Cardiac muscle cell (in vitro differentiated cells and primary cell): Measurements from ENCODE around the gene HIPK3. TPM values are rescaled to one million over a fixed set of nuclear protein-coding genes. Genes with fewer than 3 reads are reported as not detected.

Experiments used
- DNase-seq, 2 donors: peaks; one replicate each; pipeline versions ENCODE4 v3.0.0 to v3.0.0-alpha.2; 2010 to 2017; ENCODE audit warnings: low read depth in 1 of 2, low spot score in 1 of 2
- H3K27ac ChIP-seq: fragments of 200-600 bp; sonication (generic); 2 replicates; pipeline ENCODE4 v1.5.1; 2016
- H3K27me3 ChIP-seq: fragments of 200-600 bp; sonication (generic); 2 replicates; pipeline ENCODE4 v1.6.0; 2016; ENCODE audit warnings: control low read depth
- H3K36me3 ChIP-seq: fragments of 200-600 bp; sonication (generic); 2 replicates; pipeline ENCODE4 v1.5.1; 2016; ENCODE audit warnings: control low read depth
- H3K4me1 ChIP-seq: fragments of 200-600 bp; sonication (generic); 2 replicates; pipeline ENCODE4 v1.8.1; 2017; ENCODE audit warnings: low read depth, mild to moderate bottlenecking, mixed run types
- H3K4me3 ChIP-seq: fragments of 200-600 bp; sonication (generic); 2 replicates; pipeline ENCODE4 v1.5.1; 2016; ENCODE audit warnings: mild to moderate bottlenecking
- H3K9me3 ChIP-seq: fragments of 200-600 bp; sonication (generic); 2 replicates; pipeline ENCODE4 v1.5.1; 2017; ENCODE audit warnings: low read depth, mild to moderate bottlenecking, control low read depth
- polyA plus RNA-seq: library from polyadenylated mRNA; unstranded; fragments of >200 nt; fragmentation: Nextera tagmentation; extraction: Ambion mirVana; gene quantifications from 2 replicates; pipeline ENCODE4 v1.2.1, GENCODE V29; 2016
- total RNA-seq: library from RNA; depleted of rRNA; stranded (reverse); fragments of >200 nt; gene quantifications from 2 replicates; pipeline ENCODE4 v1.2.3, GENCODE V29; 2016
- TF ChIP-seq, protein P1 (sequence below): IDR thresholded peaks from 2 replicates; pipeline ENCODE4 v1.5.1; 2012; ENCODE audit warnings: low read depth, mild to moderate bottlenecking, low read length

HIPK3 gene
- total and polyA plus RNA-seq, 2 experiments from 2014 or later = 56.6 to 179 TPM

DNA sequence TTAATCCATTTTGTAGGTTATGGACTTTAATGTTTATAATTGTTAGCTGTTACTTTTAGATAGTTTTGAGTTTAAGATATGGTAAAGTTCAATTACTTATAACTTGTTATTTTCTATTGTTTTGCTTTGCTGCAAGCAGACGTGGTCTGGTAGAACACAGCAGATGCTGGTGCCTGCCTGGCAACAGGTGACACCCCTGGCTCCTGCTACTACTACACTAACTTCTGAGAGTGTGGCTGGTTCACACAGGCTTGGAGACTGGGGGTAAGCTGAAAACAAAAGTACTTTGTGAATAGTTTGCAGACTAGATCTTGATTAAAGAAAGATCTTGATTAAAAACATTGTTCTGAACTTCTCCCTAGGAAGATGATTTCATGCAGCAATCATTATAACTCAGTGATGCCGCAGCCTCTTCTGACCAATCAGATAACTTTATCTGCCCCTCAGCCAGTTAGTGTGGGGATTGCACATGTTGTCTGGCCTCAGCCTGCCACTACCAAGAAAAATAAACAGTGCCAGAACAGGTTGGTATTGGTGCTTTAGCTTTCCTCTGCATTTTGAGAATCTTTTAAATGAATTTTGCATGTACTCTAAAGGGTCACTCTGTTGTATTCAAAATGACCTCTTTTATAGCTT is 90.4 kb downstream of the HIPK3 start:
- H3K36me3 ChIP-seq = peaks cover 96% of the 10 kb centered on the region

DNA sequence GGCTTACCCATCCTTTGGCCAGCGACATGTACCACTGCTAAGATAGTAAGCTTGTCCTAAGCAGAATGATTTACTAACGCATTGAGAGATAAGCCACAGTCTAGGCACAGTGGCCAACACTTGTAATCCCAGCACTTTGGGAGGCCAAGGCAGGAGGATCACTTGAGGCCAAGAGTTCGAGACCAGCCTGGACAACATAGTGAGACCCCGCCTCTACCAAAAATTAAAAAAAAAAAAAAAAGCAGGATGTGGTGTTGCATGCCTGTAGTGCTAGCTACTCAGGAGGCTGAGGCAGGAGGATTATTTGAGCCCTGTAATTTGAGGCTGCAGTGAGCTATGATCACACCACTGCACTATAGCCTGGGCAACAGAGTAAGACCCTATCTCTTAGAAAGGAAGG is 93.1 kb downstream of the HIPK3 start:
- no peak for DNase-seq
- Histone ChIP-seq H3K9me3 (no peaks in the 10 kb centered on the region), H3K36me3 (peaks cover 93% of the 10 kb centered on the region), H3K4me1 (no peaks in the 10 kb centered on the region), H3K4me3 (no peak overlapping the region), H3K27ac (no peak overlapping the region), H3K27me3 (no peaks in the 10 kb centered on the region)
- TF ChIP-seq, protein P1, sequence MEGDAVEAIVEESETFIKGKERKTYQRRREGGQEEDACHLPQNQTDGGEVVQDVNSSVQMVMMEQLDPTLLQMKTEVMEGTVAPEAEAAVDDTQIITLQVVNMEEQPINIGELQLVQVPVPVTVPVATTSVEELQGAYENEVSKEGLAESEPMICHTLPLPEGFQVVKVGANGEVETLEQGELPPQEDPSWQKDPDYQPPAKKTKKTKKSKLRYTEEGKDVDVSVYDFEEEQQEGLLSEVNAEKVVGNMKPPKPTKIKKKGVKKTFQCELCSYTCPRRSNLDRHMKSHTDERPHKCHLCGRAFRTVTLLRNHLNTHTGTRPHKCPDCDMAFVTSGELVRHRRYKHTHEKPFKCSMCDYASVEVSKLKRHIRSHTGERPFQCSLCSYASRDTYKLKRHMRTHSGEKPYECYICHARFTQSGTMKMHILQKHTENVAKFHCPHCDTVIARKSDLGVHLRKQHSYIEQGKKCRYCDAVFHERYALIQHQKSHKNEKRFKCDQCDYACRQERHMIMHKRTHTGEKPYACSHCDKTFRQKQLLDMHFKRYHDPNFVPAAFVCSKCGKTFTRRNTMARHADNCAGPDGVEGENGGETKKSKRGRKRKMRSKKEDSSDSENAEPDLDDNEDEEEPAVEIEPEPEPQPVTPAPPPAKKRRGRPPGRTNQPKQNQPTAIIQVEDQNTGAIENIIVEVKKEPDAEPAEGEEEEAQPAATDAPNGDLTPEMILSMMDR = no peak

More for the DNA sequence above, 90.4 kb downstream of the HIPK3 start:
- no peak overlapping the region for H3K27ac ChIP-seq
- DNase-seq = no peak
- H3K4me1 ChIP-seq = no peaks in the 10 kb centered on the region
- H3K9me3 ChIP-seq = no peaks in the 10 kb centered on the region
- TF ChIP-seq, protein P1 = no peak
- no peaks in the 10 kb centered on the region for H3K27me3 ChIP-seq
- no peak overlapping the region for H3K4me3 ChIP-seq

DNA sequence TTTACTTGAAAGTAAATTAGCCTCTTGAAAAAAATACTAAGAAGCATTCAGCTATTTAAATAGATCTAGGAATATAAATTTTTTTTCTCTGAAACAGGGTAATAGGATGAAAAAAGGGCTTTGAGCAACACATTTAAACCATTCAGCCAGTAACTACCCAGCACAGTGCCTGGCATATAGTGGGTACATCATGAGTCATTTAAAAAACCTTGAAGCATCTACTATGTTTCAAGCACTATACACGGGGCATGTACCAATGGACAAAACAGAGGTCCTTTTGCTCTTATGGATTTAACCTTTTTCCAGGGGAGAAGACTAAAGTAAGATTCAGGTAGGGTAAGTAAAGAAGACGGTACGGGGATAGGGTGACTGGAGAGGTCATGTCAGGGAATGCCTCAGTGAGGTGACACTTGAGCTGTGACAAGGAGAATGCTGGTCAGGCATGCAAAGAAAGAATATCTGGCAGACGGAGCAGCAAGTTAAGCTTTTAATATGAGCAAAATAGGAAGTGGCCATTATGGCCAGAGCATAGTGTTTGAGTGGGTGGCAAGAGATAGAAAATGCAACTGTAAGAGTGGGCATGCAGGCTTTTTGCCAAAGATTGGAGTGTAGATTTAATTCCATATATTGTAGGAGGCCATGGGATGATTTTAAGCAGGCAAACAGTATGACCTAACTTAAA is 101.1 kb downstream of the HIPK3 start:
- Histone ChIP-seq H3K27me3 (no peaks in the 10 kb centered on the region), H3K36me3 (peaks cover 18% of the 10 kb centered on the region), H3K27ac (peak overlapping the region; percentile 74), H3K4me3 (no peak overlapping the region), H3K9me3 (no peaks in the 10 kb centered on the region), H3K4me1 (peaks cover 11% of the 10 kb centered on the region)
- TF ChIP-seq, protein P1 = no peak
- DNase-seq = peak in 1 of 2 donors; percentile 59

DNA sequence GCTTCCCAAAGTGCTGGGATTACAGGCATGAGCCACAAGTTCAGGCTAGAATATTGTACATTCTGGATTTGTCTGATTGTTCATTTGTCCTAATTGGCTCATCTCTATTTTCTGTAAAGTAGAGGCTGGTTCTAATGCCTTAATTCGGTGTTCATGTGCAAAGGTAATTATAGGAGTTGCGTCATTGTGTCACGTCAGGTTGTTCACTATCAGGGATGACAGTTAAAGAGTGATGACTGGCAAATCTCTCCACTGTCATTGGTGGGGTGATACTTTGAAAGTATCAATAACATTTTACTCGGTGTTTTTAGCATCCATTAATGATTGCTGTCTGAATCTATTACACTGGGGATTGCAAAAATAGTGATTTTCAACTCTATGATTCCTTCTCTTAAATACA is 103.5 kb downstream of the HIPK3 start:
- peaks cover 11% of the 10 kb centered on the region for H3K4me1 ChIP-seq
- H3K9me3 ChIP-seq = no peaks in the 10 kb centered on the region
- H3K4me3 ChIP-seq = no peak overlapping the region
- no peak overlapping the region for H3K27ac ChIP-seq
- H3K27me3 ChIP-seq = no peaks in the 10 kb centered on the region
- no peaks in the 10 kb centered on the region for H3K36me3 ChIP-seq
- no peak for DNase-seq
- TF ChIP-seq, protein P1 = no peak

DNA sequence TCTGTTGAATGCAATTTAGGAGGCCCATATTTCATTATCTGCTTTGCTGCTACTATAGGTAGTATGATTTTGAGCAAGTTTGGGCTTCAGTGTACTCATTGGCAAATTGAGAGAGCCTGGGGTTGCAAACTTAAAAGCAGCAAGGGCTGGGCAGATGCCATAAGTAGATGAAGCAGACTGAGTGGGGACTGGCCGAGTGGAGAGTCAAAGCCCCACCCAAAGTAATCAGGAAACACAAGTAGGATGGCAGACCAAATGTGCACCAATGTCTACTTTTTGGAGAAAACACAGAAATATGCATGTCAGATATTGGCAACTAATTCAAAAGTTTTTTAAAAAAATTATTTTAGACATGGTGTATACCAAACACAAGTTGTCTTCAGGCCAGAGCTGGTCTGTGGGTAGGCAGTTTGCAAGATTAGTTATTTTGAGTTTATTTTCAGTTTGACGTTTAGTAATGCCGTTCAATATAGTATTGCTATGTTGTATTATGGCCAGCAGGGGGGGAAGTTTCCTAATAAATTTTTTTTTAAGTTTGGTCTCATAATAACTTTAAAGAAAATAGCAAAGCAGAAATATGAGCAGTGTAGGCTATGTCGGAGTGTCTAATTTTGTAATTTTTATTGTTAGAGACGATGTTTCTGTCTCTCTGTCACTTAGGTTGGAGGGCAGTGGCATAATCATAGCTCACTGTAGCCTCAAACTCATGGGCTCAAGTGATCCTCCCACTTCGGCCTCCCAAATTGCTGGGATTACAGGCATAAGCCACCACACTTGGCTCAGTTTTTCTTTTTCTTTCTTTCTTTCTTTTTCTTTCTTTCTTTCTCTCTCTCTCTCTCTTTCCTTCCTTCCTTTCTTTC is 105.1 kb downstream of the HIPK3 start:
- Histone ChIP-seq H3K27me3 (no peaks in the 10 kb centered on the region), H3K4me1 (peaks cover 11% of the 10 kb centered on the region), H3K9me3 (no peaks in the 10 kb centered on the region), H3K36me3 (no peaks in the 10 kb centered on the region), H3K27ac (no peak overlapping the region), H3K4me3 (no peak overlapping the region)
- peak; percentile 55 to 61 for DNase-seq
- TF ChIP-seq, protein P1 = peak; percentile 45
